GM21576 (cell line): Measurements from ENCODE around the gene JPH3.
"Not testable (repeated sequence)": the region's sequence is repeated elsewhere in the genome, so short reads cannot be mapped to it uniquely, and the experiment has no call there.

Experiments
- ATAC-seq: cut with Tn5 transposase; IDR thresholded peaks from one replicate; pipeline ENCODE4 v1.9.1; 2021; ENCODE audit warnings: mild to moderate bottlenecking, moderate library complexity; ENCODE audit not compliant: unreplicated experiment

The JPH3 gene

DNA sequence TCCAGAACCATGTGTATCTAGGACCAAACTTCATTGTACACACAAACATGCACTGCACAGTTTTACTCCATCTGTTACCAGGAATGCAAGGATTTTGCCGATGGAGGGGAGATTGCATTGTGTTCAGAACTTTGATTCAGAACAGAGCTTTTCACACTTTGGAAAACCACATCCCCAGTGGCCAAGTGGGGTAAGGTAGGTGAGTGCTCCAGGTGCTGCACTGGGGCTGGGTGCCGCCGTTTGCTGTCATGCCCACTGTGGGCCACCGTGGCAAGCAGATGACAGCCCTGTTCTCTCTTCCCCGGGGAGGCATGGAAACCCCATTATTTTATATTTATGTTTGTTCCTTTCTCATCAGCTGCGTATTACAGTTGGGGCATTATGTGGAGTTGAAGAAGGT is 29.3 kb upstream of the JPH3 start:
- no peak for ATAC-seq

DNA sequence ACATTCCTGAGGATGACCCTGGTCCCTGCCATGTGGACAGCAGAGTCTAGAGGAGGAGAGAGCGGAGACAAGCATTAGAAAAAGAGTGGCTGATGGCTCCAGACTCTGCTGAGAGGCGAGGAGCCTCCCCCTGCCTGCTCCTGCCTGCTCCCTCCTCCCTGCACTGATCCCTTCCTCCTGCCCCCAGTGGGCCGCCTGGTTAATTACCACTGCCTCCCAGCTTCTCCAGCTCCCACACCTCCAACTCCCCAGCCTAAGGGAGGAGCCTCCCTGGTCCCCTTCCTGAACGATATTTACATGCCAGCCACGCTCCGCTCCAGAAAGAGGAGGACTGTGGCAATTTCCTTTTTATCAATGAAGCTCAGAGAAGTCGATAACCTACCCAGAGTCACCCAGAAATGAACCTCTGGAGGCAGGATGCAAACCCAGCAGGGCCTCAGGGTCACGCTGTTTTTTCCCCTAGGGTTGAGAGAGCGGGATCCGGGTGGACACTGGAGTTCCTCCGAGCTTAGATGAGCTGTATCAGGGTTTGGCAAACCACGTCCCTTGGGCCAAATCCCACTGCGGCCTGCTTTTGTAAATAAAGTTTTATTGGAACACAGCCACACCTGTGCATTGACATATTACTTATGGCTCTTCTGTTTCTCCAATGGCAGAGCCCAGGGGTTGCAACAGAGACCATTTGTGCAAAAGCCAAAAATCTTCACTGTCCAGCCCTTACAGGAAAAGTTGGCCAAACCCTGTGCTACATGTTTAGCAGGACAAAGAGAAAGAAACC is 27.1 kb upstream of the JPH3 start:
- no peak for ATAC-seq

DNA sequence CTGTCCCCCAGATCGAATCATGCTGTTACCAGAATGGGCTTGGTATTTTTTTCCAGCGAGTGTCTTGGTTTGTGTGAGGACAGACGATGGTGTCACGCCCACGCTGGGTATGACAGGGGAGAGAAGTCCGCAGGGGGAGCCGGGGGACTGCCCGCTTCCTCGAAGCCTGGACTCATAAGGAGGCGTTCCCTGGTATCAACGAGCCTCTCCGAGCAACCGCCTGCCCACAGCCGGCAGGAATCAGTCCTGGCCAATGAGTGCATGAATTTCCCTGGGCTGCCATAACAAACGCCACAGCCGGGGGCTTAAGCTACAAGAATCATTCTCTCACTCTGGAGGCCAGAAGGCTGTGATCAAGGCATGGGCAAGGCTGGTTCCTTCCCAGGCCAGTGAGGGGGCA is 26.1 kb upstream of the JPH3 start:
- ATAC-seq: no peak

GRCh38 chr16:87578142-87578930 is 24.0 kb upstream of the JPH3 start:
- not testable (repeated sequence) for ATAC-seq

DNA sequence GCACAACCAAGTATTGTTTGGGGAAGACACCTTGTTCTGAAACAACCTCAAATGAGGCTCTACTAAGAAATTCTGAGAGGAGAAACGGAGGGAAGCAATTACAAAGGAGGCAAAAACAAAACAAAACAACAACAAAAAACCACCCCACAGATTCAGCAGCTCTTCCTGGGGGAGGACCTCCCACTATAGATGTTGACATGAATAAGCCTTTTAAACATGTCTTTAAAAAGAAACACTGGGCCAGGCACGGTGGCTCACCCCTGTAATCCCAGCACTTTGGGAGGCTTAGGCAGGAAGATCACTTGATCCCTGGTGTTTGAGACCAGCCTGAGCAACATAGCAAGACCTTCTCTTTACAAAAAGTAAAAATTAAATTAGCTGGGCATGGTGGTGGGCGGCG is 22.6 kb upstream of the JPH3 start:
- ATAC-seq: no peak

GRCh38 chr16:87580855-87581261 is 21.4 kb upstream of the JPH3 start:
- no peak for ATAC-seq

GRCh38 chr16:87581857-87582215 is 20.5 kb upstream of the JPH3 start:
- ATAC-seq: no peak

DNA sequence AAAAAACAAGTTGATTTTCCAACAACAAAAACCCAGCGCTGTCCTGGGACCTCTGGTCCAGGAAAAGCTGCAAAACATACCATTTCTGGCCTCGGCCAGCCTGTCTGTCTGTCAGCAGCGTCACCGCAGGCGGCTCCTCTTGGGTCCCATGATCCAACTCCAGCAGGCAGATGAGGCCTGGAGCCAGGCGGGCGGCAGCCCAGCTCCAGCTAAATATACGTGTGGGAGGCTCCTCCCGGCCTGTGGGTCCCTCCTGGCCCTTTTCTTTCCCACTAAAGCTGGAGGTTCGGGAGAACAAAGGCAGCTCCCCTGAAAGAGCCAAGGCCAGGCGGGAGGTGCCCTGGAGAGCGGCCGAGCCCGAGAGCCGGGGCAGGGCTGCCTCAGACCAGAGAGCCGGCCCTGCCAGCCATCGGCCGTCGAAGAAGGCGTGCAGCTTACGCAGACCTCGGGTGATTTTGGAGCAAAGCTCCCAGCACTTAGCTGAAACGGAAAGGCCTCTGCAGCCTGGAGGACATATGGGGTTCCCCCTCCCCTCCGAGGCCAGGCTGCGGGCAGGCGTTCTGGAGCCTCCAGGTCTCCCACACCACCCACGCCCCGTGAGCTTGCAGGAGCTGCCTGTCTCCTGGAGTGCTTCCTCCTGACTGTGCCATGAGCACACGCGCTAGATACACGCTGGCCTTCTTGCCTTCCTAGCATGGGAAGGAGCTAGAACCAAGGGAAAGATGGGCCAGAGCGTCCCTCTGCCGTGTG is 19.9 kb upstream of the JPH3 start:
- no peak for ATAC-seq

DNA sequence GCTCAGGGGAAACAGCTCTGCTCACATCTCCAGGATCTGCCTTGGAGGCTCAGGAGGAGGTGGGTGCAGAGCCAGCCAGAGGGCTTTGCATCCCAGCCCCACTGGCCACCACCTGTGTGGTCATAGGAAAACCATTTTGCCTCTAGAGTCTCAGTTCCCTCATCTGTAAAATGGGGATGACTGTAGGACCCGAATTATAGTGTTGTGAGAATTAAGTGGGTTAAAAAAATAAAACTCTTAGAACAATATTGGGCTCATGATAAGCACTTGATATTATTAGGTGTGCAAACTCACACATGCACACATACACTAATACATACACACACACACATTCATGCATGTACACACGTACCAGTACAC is 19.4 kb upstream of the JPH3 start:
- ATAC-seq: no peak

- ATAC-seq: no peak
These were observed 18.7 kb upstream of the JPH3 start for GRCh38 chr16:87583453-87584131.

GRCh38 chr16:87584271-87584670 is 18.0 kb upstream of the JPH3 start:
- ATAC-seq: no peak

GRCh38 chr16:87584975-87585374 is 17.3 kb upstream of the JPH3 start:
- ATAC-seq: no peak

GRCh38 chr16:87585442-87586200 is 16.7 kb upstream of the JPH3 start:
- no peak for ATAC-seq

GRCh38 chr16:87586201-87586782 is 16.0 kb upstream of the JPH3 start:
- no peak for ATAC-seq

GRCh38 chr16:87587636-87588035 is 14.7 kb upstream of the JPH3 start:
- ATAC-seq: no peak

DNA sequence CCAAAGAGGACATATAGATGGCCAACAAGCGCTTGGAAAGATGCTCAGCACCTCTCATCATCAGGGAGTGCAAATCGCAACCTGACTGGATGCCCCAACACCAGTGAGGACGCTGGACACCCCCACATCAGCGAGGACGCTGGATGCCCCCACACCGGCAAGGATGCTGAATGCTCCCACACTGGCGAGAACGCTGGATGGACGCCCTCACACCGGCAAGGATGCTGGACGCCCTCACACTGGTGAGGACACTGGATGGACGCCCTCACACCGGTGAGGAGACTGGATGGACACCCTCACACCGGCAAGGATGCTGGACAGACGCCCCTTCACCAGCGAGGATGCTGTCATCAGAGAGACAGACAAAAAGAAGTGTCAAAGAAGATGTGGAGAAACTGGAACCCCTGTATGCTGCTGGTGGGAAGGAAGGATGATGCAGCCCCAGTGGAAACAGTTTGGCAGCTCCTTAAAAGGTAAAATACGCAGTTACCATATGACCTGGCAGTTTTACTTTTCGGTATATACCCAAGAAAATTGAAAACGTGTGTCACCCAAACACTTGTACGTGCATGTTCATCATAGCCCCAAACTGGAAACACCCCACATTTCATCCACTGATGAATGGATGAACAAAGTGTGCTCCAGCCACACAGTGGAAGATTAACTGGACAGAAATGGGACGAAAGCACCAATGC is 10.1 kb upstream of the JPH3 start:
- ATAC-seq: no peak

DNA sequence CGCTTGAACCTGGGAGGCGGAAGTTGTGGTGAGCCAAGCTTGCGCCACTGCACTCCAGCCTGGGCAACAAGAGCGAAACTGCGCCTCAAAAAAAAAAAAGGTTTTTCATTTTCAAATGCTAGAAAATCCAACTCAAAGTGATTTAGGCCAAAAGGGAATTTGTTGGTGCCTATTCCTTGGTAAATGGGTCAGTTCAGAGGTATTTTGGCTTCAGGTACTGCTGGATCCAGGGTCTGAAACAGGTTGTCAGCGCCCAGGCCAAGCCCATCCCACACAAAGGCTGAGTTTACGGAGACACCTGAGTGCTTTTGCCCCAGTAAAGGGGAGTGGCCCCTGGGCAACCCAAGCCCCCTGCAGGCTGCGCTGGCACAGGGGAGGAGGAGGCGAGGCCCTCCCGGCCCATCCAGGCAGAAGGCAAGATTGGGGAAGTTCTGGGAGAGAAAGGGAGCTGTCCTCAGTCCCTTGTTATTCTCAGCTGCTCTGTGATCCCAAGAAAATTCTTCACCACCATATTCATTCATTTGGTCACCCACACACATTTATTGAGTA is 8.5 kb upstream of the JPH3 start:
- ATAC-seq: no peak

DNA sequence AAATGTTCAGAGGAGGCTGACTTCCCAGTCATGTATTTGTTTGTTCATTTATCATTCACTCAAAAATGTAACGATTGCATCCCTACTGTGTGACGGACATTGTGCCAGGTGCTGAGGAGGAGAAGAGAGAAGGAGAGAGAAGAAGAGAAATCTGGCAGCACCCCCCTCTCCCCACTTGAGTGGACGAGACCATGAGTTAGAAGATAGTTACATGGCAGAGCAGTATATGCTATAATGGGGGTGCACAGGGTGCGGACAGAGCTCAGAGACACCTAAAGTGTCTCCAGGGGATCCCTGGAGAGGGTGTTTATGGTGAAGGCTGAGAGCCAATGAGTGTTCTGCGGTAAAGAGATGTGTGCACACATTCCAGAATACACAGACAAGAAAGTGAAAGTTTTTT is 6.6 kb upstream of the JPH3 start:
- no peak for ATAC-seq

DNA sequence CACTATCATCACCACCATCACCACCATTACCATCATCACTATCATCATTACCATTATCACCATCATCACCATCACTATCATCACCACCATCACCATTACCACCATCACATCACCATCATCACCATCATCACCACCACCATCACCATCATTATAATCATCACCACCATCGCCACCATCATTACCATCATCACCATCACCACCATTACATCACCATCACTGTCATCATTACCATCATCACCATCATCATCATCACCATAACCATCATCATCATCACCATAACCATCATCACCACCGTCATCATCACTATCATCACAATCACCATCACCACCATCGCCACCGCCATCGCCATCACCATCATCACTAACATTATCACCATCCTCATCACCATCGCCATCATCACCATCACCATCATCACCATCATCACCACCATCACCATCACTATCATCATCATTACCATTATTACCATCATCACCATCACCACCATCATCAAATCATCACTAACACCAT is 4.9 kb upstream of the JPH3 start:
- no peak for ATAC-seq
